Astrocyte (in vitro differentiated cells and primary cell): ENCODE data around the gene IL2RA.

Experiments used
- CTCF ChIP-seq: IDR thresholded peaks from 2 replicates; pipeline ENCODE4 v1.5.1; 2011; ENCODE audit warnings: low read depth, mild to moderate bottlenecking, inconsistent platforms, low read length, moderate library complexity; ENCODE audit not compliant: insufficient read depth
- EZH2 ChIP-seq: IDR thresholded peaks from 2 replicates; pipeline ENCODE4 v1.6.1; 2012; ENCODE audit warnings: mild to moderate bottlenecking, low read length, inconsistent platforms; ENCODE audit not compliant: insufficient read depth

GRCh38 chr10:6069081-6069931, 7.1 kb upstream of the IL2RA start:
- TF ChIP-seq EZH2 = no peak
- TF ChIP-seq CTCF = no peak
